ENCODE measurements around the gene SLC27A4.

SLC27A4 gene

GRCh38 chr9:128385496-128386460, 45.5 kb downstream of the SLC27A4 start:
- no peak for TF ChIP-seq CTCF (IDR thresholded peaks at IDR 0.05)
- TF ChIP-seq ZFX (IDR thresholded peaks at IDR 0.05; ENCODE audit: borderline replicate concordance): no peak
- H3K27ac ChIP-seq: no peak overlapping the region

GRCh38 chr9:128388150-128388549, 47.8 kb downstream of the SLC27A4 start:
- no peak for TF ChIP-seq ZFX (IDR thresholded peaks at IDR 0.05; ENCODE audit: borderline replicate concordance)
- TF ChIP-seq CTCF (IDR thresholded peaks at IDR 0.05): no peak
- H3K27ac ChIP-seq: no peak overlapping the region

GRCh38 chr9:128389395-128390149, 49.2 kb downstream of the SLC27A4 start:
- no peak overlapping the region for H3K27ac ChIP-seq
- TF ChIP-seq ZFX (IDR thresholded peaks at IDR 0.05; ENCODE audit: borderline replicate concordance): no peak
- no peak for TF ChIP-seq CTCF (IDR thresholded peaks at IDR 0.05)

- no peak for TF ChIP-seq ZFX (IDR thresholded peaks at IDR 0.05; ENCODE audit: borderline replicate concordance)
- TF ChIP-seq CTCF (IDR thresholded peaks at IDR 0.05): no peak
- no peak overlapping the region for H3K27ac ChIP-seq
Observed at GRCh38 chr9:128390150-128390812, 50.0 kb downstream of the SLC27A4 start.

GRCh38 chr9:128390813-128391711, 50.7 kb downstream of the SLC27A4 start:
- no peak overlapping the region for H3K27ac ChIP-seq
- no peak for TF ChIP-seq CTCF (IDR thresholded peaks at IDR 0.05)
- TF ChIP-seq ZFX (IDR thresholded peaks at IDR 0.05; ENCODE audit: borderline replicate concordance): no peak

GRCh38 chr9:128391956-128392301, 51.6 kb downstream of the SLC27A4 start:
- no peak overlapping the region for H3K27ac ChIP-seq
- TF ChIP-seq CTCF (IDR thresholded peaks at IDR 0.05) (no peak), ZFX (IDR thresholded peaks at IDR 0.05; ENCODE audit: borderline replicate concordance) (no peak)
